HG03280 (cell line): ENCODE results near the gene FRAS1.
"Not testable (repeated sequence)": the region's sequence is repeated elsewhere in the genome, so short reads cannot be mapped to it uniquely, and the experiment has no call there.

Experiments
- ATAC-seq: cut with Tn5 transposase; IDR thresholded peaks from one replicate; pipeline ENCODE4 v1.9.1; 2021; ENCODE audit warnings: mild to moderate bottlenecking, moderate library complexity; ENCODE audit not compliant: unreplicated experiment

The FRAS1 gene

DNA sequence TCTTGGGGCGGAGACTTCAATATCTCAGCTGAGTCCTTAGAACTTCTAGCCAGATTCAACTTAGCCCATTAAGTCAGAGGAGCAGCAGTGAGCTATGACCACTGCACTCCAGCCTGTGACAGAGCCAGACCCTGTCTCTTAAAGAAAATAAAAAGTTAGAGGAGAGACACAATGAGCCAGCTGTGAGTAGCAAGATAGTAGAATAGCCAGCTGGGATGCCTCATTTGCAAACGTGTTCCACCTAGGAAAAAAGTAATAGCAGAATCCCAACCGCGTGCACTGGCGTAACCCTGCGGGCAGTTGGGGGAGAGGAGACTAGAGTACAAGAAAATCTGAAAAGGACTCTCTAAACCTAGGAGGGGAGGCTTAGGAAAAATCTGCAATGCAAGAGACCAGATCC, 361.3 kb downstream of the FRAS1 start:
- no peak for ATAC-seq

DNA sequence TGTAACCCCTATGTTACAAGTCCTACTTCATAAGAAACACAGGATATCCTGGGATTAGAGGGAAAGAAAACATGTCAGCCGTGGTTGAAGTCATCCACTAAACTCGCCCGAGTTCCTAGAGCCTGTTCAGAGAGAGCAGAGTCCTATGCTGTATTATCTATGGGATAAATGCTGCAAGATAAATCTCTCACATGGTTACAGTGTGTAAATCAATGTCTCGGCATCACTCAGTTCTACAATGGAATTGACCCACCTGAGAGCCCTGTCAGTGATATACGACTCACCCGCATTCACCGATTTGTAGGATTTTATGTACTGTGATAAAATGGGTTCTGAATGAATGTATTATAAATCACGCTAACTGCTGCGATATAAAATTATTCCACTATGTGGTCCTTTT, 366.7 kb downstream of the FRAS1 start:
- ATAC-seq, result no peak

DNA sequence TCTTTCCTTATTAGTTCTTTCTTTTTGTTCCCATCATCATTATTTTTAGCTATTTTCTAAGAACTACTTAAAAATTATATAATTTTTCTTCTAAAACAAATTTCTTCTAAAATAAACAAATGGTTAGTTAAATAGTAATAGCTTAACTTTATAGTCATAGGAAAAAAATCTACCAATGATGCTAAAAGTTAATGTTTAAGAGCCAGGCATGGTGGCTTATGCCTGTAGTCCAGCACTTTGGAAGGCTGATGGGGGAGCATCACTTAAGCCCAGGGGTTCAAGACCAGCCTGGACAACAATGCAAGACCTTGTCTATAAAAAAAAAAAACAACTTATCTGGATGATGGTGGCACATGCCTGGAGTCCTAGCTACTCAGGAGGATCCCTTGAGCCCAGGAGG, 367.3 kb downstream of the FRAS1 start:
- no peak for ATAC-seq

DNA sequence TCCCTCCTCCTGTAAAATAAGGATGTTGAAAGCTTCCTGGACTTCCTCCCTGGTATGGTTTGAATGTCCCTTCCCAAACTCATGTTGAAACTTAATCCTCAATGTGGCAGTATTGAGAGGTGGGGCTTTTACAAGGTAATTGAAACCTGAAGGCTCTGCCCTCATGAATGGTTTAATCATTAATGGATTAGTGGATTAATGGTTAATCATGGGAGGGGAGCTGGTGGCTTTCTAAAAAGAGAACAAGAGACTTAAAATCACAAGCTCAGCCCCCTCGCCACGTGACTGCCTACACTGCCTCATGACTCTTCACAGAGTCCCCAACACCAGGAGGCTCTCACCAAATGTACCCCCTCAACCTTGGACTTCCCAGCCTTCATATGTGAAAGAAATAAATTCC, 369.8 kb downstream of the FRAS1 start:
- no peak for ATAC-seq

DNA sequence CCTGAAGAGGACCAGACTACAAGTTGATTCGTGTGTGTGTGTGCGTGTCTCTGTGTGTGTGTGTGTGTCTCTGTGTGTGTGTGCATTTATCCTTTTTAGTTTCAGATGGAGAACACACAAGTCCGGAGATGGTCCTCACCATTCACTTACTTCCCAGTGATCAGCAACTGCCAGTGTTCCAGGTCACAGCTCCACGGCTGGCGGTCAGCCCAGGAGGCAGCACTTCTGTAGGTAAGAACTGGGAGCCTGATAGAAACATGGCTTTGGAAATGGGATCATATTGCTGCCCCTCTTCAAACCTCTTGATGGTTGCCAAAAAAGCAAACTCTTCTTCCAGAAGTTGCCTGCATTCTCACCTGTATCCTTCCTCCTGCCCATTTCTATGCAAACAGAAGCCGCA, 371.9 kb downstream of the FRAS1 start:
- ATAC-seq, result no peak

DNA sequence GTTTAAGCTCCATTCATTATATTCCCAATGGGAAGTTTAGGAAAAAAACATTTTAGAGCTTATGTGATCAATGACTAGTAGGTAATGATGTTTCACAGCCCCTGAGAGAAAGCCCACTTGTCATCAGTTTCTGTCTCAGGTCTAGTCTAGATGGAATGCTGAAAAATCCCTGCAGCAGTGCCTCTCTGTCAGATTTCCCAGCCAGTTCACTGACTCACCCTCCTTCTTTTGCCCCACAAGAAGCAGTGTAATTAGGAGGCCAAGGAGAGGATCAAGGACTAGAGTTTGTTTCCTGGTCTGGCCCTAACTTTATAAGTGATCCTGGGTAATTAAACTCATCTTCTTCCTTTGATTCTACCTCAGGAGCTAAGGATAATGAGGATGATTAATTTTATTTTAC, 375.8 kb downstream of the FRAS1 start:
- ATAC-seq, result no peak

DNA sequence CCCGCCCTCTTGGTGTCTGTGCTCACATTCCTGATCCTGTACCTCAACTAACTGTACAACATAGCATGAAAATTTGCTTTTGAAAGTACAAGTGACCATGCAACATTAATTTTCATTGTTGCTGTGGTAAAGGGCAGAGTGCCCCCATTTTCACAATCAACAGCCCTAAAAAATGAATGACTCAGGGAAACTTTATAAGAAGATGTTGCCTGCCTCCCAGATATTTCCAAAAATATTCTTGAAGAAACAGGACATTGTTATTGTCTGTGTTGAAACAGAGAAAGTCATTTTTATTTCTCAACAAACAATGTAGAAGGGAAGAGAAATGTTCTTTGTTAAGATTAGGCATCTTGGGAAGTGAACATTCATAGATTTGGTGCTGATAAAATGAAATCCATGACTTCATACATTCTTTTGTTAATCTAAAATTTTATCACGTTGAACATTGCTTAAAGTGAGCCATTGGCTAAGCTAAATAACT, 380.5 kb downstream of the FRAS1 start:
- ATAC-seq, result no peak

DNA sequence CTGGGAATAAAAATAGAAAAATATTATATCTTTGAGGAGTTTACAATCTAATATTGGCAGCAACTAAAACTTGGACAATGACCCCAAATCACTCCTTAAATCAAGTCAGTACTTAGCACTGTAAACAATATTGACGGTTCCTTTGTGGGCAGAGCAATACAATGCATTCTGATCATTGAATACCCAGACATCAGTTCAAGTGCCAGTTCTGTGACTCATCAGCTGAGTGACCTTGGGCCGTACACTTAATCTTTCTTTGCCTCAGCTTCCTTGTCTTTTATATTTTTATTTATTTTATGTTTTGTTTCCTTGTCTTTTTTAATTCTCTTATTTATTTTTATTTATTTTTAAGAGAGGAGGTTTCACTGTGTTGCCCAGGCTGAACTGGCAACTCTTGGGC, 382.2 kb downstream of the FRAS1 start:
- ATAC-seq, result no peak

DNA sequence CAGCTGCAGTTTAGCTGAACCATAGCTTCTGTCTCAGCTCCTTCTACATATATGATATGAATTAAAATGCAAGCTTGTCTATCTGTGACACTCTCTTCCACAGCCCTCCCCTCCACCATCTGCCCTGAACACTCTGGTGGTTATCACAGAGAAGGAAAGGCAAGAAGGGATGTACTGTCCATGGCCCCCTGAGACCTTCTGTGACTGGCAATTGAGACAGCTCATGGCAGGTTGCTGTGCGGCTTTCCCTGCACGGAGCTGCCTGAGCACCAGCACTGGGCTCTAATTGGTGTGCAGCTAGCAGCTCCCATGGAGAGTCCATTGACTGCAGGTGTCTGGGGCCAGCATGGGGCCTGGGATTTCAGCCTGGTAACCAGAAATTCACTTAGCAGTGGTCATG, 384.6 kb downstream of the FRAS1 start:
- no peak for ATAC-seq

DNA sequence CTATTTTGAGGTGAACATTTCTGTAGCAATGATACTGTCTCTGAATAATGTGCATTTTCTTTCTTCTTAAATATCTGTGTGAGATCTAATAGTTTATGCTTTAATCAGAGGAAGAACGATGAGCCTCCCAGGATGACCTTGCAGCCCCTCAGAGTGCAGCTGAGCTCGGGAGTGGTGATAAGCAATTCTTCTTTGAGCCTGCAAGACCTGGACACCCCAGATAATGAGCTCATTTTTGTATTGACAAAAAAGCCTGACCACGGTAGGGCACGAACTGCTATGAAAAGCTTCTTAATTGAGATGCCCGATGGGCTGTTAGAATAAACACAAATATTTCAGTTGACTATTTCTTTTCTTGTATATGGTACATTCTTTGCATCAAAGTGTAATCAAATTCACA, 389.5 kb downstream of the FRAS1 start:
- no peak for ATAC-seq

DNA sequence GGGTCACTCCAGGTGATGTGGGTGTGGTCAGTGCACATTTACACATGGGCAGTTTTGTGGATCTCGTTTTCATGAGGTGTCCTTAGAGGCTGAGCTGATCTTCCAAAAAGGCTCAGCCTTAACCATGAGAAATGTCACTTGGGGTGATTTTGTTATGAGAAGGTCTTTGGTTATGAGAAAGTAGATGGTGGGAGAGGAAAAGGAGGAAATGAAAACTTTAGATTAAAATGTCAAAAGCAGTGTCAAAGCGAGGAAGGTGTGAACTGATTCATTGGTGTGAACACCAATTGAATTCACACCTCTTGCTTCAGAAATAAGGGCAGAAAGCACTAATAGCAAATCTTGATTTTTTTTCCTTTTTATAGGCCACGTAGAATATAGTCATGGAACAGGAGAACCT, 394.3 kb downstream of the FRAS1 start:
- ATAC-seq, result no peak

DNA sequence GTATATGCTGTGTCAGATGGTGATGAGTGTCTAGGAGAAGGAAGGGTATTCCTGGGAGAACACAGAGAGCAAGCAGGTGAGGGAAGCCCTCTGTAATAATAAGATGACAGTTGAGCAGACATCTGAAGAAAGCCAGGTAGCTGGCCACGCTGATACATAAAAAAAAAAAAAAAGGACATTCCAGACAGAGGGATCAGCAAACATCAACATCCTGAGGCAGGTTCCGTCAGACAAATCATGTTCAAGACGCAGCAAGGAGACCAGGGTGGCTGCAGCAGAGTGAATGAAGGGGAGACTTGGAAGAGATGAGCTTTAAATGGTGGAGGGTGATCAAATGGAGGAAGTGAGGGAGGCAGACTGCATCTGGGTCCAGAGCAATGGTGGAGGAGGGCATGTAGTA, 396.9 kb downstream of the FRAS1 start:
- no peak for ATAC-seq

DNA sequence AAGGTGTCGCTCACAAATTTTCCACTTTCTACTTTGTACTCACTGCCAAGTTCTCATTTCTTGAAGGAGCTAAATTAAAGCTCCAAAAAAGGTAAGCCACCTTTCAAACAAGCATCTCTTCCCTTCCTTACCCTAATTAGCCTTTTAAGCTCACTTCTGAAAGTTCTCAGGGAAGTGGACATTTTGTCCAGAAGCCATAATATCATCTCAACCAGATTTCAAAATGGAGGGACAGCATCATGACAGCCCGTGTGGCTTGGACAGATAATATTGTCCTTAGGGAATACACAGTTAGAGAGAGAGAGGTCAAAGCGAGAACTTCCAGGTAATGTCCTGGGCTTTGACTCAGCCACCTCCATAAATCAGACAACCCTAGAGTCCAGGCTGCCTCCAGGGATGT, 400.6 kb downstream of the FRAS1 start:
- no peak for ATAC-seq

DNA sequence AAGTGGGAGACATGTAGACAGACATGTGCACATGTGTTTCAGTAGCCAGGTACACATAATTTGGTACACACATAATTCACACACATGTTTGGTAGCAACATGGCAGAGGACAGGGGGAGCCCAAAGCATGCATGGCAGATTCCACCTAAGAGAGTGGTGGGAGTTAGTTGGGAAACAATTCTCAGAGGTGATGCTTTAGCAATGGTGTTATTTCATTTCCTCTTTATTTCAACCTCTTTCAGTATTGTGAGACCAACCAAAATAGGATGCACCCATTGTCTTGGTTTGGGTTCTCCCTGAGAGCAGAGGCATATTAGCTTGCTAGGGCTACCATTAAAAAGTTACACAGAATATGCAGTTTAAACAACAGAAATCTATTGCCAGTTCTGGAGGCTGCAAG, 402.2 kb downstream of the FRAS1 start:
- no peak for ATAC-seq

DNA sequence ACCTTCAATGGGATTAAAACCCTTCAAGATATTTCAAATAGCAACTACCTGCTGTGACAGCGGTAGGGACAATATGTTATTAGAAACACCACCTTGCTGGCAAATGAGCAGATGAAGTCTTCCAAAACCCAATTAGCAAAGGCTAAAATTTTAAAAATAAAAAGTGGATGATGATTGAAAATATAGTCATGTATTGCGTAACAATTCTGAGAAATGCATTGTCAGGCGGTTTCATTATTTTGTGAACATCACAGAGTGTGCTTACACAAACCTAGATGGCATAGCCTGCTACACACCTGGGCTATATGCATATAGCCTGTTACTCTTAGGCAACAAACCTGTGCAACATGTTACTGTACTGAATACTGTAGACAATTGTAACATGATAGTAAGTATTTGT, 403.2 kb downstream of the FRAS1 start:
- no peak for ATAC-seq

DNA sequence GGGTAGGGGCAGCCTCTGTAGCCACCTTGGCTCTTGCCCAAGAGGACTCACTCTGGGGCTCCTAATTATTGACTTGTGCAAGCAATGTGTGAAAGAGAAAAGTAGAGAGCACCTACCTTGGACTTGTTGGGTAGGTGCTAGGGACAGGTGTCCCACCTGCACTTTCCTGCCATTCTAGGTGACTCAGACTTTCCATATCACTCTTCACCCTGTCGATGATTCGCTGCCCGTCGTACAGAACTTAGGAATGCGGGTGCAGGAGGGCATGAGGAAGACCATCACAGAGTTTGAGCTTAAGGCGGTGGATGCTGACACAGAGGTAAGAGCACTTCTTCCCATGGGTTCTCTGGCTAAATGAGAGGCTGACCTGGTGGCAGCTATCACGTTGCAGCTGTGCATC, 407.1 kb downstream of the FRAS1 start:
- ATAC-seq, result no peak

DNA sequence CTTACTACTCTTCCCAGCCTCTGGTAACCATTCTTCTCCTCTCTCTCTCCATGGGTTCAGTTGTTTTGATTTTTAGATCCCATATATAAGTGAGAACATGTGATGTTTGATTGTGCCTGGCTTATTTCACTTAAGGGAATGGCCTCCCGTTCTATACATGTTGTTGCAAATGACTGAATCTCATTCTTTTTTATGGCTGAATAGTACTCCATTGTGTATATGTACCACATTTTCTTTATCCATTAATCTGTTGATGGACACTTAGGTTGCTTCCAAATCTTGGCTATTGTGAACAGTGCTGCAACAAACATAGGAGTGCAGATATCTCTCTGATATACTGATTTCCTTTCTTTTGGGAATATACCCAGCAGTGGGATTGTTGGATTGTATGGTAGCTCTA, 410.1 kb downstream of the FRAS1 start:
- not testable (repeated sequence) for ATAC-seq

DNA sequence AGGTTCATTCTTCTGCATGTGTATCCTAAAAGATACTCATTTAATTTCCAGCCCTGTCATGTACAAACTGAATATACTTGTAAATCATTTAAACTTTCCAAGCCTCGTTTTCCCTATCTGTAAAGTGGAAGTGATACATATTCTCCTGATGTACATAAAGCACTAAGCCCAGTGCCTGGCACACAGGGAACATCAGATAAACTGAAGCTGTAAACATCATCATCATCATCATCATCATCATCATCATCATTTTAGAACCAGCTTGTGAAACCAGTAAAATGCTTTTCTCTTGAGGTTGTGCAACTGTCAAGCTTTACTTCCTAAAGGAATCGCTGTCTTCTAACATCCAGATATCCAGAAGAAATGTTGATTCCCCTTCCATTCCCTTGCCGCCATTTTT, 411.1 kb downstream of the FRAS1 start:
- ATAC-seq, result no peak

DNA sequence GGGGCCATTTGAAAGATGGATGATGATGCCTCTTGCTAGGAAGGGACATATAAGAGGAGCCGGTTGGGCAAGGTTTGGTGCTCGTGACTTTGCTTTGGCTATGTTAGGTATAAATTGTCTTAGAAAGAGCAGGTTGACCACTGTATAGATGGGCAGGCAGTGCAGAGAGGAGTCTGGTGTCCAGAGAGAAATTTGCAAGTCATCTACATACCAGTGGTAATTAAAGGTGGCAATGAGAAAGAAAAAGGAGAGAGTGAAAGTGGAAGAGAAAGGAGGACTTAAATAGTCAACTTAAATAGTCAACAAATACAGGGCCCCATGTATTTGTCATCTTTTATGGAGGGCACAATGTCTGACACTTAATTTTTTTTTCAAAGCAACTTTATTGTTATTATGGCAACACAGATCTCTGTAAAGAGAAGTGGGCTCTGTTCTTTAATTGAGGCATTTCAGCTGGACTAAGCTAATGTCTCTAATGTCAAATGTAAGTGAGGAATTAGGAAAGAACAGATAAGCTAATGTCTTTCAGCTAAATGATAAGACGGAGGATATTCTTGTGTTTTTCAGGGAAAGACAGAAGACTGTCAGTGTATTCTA, 419.1 kb downstream of the FRAS1 start:
- no peak for ATAC-seq

DNA sequence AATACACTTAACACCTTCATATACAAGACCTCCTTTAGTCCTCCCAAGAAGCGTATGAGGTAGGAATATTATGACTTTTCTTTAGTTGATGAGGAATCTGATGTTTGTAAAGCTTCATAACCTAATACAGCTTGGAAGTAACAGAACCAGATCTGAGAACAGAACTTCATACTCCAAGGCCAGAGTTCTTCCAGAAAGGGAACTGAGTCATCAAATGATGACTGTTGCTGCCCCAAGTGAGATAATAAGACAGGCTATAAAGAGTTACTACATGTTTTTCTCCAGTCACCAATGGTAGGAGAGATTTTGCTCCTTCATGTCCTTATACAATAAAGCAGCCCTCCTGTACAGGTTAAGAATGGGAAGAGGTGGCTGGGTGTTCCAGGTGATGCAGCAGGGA, 420.2 kb downstream of the FRAS1 start:
- ATAC-seq, result no peak

DNA sequence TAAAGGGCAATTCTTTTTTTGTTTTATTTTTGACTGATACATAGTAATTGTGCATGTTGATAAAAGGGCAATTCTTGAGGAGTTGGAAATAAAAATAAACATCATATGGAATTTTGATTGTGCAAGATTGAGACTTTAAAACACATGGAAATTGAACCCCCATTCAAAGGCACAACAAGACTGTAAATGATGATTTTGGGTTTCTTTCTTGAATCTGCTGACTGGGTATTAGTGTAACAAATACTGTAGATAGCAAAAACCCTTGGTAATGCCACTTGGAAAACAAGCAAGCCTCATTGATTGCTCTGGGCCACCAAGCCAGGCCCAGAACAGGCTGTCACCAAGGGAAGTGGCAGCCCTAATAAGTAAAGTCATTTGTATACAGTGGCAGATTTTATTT, 421.4 kb downstream of the FRAS1 start:
- no peak for ATAC-seq

DNA sequence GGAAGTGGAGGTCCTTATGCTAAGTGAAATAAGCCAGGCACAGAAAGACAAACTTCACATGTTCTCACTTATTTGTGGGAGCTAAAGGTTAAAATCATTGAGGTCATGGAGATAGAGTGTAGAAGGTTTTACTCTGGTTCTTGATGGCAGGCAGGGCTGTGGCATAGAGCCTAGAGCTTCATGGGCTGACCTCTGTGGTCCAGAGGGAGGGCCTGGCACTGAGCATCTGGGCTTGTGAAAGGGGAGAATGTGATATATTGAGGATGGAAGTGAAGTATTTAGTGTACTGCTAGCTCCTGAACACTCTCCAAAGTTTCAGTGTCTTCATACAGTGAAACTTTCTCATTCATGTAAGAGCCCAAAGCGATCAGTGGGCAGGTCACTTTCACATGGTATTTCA, 423.2 kb downstream of the FRAS1 start:
- ATAC-seq, result no peak

DNA sequence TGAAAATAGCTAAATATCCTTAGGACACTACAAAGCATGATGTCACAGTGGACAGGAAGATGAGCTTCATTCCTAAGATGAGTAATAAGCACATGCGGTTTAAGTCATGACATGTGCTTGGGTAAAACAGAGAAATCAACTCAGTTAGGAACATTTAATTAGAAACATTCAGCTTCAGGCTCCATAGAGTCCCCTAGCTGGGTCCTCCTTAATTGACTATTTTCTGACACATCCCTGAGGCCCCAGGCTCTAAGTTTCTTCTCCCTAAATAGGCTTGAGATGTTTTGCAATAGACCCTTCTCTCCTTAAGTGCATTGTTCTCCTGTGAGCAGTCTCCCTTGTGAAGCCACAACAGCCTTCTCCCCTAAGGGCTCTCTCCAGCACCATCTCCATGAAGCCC, 424.1 kb downstream of the FRAS1 start:
- ATAC-seq, result no peak

DNA sequence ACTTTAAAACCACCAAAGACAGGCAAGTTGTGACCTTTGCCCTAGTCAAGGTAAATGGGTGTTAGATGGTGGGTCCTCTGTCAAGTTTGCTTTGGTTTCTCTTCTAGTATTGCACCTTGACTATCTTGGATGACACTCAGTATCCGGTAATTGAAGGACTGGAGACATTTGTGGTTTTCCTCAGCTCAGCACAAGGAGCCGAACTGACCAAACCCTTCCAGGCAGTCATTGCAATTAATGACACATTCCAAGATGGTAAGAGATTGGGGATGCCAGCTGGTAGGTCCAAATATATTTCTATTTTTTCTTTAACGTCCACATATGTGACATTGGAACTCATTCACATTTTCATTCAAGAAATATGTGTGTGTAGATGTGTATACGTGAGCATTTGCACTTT, 425.2 kb downstream of the FRAS1 start:
- ATAC-seq, result no peak
